ENCODE results near the gene CEACAM5.

- TF ChIP-seq, protein P1, sequence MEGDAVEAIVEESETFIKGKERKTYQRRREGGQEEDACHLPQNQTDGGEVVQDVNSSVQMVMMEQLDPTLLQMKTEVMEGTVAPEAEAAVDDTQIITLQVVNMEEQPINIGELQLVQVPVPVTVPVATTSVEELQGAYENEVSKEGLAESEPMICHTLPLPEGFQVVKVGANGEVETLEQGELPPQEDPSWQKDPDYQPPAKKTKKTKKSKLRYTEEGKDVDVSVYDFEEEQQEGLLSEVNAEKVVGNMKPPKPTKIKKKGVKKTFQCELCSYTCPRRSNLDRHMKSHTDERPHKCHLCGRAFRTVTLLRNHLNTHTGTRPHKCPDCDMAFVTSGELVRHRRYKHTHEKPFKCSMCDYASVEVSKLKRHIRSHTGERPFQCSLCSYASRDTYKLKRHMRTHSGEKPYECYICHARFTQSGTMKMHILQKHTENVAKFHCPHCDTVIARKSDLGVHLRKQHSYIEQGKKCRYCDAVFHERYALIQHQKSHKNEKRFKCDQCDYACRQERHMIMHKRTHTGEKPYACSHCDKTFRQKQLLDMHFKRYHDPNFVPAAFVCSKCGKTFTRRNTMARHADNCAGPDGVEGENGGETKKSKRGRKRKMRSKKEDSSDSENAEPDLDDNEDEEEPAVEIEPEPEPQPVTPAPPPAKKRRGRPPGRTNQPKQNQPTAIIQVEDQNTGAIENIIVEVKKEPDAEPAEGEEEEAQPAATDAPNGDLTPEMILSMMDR (IDR thresholded peaks at IDR 0.05), result no peak
- no peak for TF ChIP-seq POLR2A (IDR thresholded peaks at IDR 0.05)
These were observed 37.7 kb upstream of the CEACAM5 start for GRCh38 chr19:41670755-41671154.
